ENCODE data around the gene DACT2. TPM values are rescaled to one million over a fixed set of nuclear protein-coding genes. Genes with fewer than 3 reads are reported as not detected.

The DACT2 gene
- total RNA-seq, 1 donor, result not detected

GRCh38 chr6:168367285-168367751 is 47.7 kb upstream of the DACT2 start:
- TF ChIP-seq CTCF (IDR thresholded peaks at IDR 0.05; ENCODE audit: extremely low read depth, low read depth, low read length), result no peak
- Histone ChIP-seq H3K9me3 (ENCODE audit: low read depth, low read length) (no peaks in the 10 kb centered on the region), H2AFZ (ENCODE audit: low read length) (no peak overlapping the region), H3K79me2 (ENCODE audit: insufficient read depth, low read length) (no peaks in the 10 kb centered on the region), H3K27me3 (ENCODE audit: insufficient read depth, low read length) (no peaks in the 10 kb centered on the region), H4K20me1 (ENCODE audit: insufficient read depth, low read length) (no peaks in the 10 kb centered on the region), H3K27ac (ENCODE audit: low read depth, low read length) (no peak overlapping the region), H3K4me2 (ENCODE audit: insufficient read depth, low read length) (no peak overlapping the region), H3K4me3 (ENCODE audit: insufficient read depth, low read length) (no peak overlapping the region), H3K4me1 (ENCODE audit: insufficient read depth, low read length) (no peaks in the 10 kb centered on the region), H3K36me3 (ENCODE audit: insufficient read depth, low read length) (no peaks in the 10 kb centered on the region)
- peak; percentile 64 for DNase-seq (ENCODE audit: insufficient read length, low spot score, missing footprints)

GRCh38 chr6:168366473-168366872 is 46.9 kb upstream of the DACT2 start:
- Histone ChIP-seq H3K4me3 (ENCODE audit: insufficient read depth, low read length) (no peak overlapping the region), H2AFZ (ENCODE audit: low read length) (no peak overlapping the region), H3K27me3 (ENCODE audit: insufficient read depth, low read length) (no peaks in the 10 kb centered on the region), H3K4me1 (ENCODE audit: insufficient read depth, low read length) (no peaks in the 10 kb centered on the region), H3K4me2 (ENCODE audit: insufficient read depth, low read length) (no peak overlapping the region), H3K9me3 (ENCODE audit: low read depth, low read length) (no peaks in the 10 kb centered on the region), H4K20me1 (ENCODE audit: insufficient read depth, low read length) (no peaks in the 10 kb centered on the region), H3K79me2 (ENCODE audit: insufficient read depth, low read length) (no peaks in the 10 kb centered on the region), H3K27ac (ENCODE audit: low read depth, low read length) (no peak overlapping the region), H3K36me3 (ENCODE audit: insufficient read depth, low read length) (no peaks in the 10 kb centered on the region)
- DNase-seq (ENCODE audit: insufficient read length, low spot score, missing footprints), result no peak
- TF ChIP-seq CTCF (IDR thresholded peaks at IDR 0.05; ENCODE audit: extremely low read depth, low read depth, low read length), result no peak

- Histone ChIP-seq H3K4me1 (ENCODE audit: insufficient read depth, low read length) (no peaks in the 10 kb centered on the region), H3K4me3 (ENCODE audit: insufficient read depth, low read length) (no peak overlapping the region), H3K79me2 (ENCODE audit: insufficient read depth, low read length) (no peaks in the 10 kb centered on the region)
Observed at GRCh38 chr6:168365422-168366165, 46.0 kb upstream of the DACT2 start.

More at GRCh38 chr6:168365422-168366165, 46.0 kb upstream of the DACT2 start:
- no peak for TF ChIP-seq CTCF (IDR thresholded peaks at IDR 0.05; ENCODE audit: extremely low read depth, low read depth, low read length)
- no peak overlapping the region for H2AFZ ChIP-seq (ENCODE audit: low read length)
- H3K9me3 ChIP-seq (ENCODE audit: low read depth, low read length), result no peaks in the 10 kb centered on the region
- no peak overlapping the region for H3K27ac ChIP-seq (ENCODE audit: low read depth, low read length)
- H3K27me3 ChIP-seq (ENCODE audit: insufficient read depth, low read length), result no peaks in the 10 kb centered on the region
- H3K36me3 ChIP-seq (ENCODE audit: insufficient read depth, low read length), result no peaks in the 10 kb centered on the region
- no peaks in the 10 kb centered on the region for H4K20me1 ChIP-seq (ENCODE audit: insufficient read depth, low read length)
- DNase-seq (ENCODE audit: insufficient read length, low spot score, missing footprints), result peak; percentile 32
- no peak overlapping the region for H3K4me2 ChIP-seq (ENCODE audit: insufficient read depth, low read length)

All from osteoblast (primary cell).